ENCODE data around the gene ATP6V1B1.

DNA sequence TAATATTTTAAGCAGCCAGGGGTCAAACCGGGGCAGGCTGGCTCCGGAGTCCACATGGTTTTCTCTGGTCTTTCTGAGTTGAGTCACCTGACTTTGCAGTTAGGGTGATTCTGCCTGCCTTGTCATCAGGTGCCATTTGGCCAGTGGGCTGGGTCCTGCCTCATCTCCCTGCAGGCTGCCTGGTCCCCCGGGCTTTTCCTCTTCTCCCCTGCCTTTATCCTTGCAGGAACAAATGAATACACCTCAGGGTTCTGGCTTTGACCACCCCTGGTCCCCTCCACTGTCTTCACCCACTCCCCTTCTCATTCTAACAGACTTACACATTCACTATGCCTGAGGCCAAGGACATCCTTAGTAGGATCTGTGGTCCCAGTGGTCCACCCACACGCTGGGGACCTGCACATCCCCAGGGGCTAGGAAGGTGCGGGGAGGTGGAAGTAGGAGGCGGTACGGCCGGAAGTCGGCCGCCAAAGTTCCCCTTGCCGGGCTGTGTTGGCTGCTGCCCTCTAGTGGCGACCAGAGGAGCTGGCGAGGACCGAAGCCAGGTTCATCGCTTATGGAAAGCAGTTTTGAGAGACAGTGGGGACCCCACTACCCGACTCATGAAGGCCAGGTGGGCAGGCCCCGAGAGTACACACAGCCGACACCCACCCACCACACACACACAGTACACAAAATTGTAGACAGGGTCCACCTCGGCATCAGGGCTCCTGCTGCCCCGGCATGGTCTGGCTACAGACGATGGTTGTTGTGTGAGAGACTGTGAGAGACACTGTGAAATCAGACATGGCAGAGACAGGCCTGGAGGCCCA lies 65.3 kb downstream of the ATP6V1B1 start:
- peak; percentile 39; the same call in 1 of the 2 replicates for TF ChIP-seq POLR2AphosphoS5 (IDR thresholded peaks at IDR 0.05; ENCODE audit: borderline replicate concordance, low read depth, low read length)
- TF ChIP-seq EZH2 (IDR thresholded peaks at IDR 0.05): no peak
